Motor neuron (in vitro differentiated cells): ENCODE results near the gene NSRP1. TPM values are rescaled to one million over a fixed set of nuclear protein-coding genes. Genes with fewer than 3 reads are reported as not detected.

Experiments
- ATAC-seq, 8 experiments: fragments of 200-7000 bp; cut with Tn5 transposase; replicated peaks in 6 of 8; 2 replicates each; pipeline ENCODE4 v1.8.0; 2021; ENCODE audit warnings: mild to moderate bottlenecking in 8 of 8, moderate library complexity in 8 of 8
- H3K27ac ChIP-seq, 2 donors: fragments of 250-450 bp; sonication (Bioruptor Pico); 2 replicates each; pipeline ENCODE4 v1.9.0; 2021; ENCODE audit warnings: antibody characterized with exemption in 2 of 2, mild to moderate bottlenecking in 2 of 2, moderate library complexity in 1 of 2
- H3K4me1 ChIP-seq, 2 donors: fragments of 250-450 bp; sonication (Bioruptor Pico); replicated peaks in 1 of 2; 2 replicates each; pipeline ENCODE4 v1.6.1; 2021; ENCODE audit warnings: antibody characterized with exemption in 2 of 2, mild to moderate bottlenecking in 2 of 2, moderate library complexity in 1 of 2
- H3K4me3 ChIP-seq, 5 donors: fragments of 250-450 bp; sonication (Bioruptor Pico); 2 replicates each; pipeline ENCODE4 v1.9.0; 2021; ENCODE audit warnings: antibody characterized with exemption in 5 of 5, mild to moderate bottlenecking in 5 of 5, moderate library complexity in 4 of 5
- WGBS, 10 experiments: fragments of 450-650 bp; shearing (Covaris generic); methylation state at CpG; one replicate each; pipeline ENCODE4 v1.0.0; 2022; 5-methylcytosine and 5-hydroxymethylcytosine counted together
- in situ Hi-C, 9 experiments: fragments of 400-800 bp; cut with MboI; loops; one replicate each; pipeline ENCODE4 v1.15.0; 2021; ENCODE audit warnings: low sequenced_read_pairs in 9 of 9, low pct_unique_long_range_greater_than_20kb in 2 of 9; ENCODE audit not compliant: unreplicated experiment in 9 of 9
- total RNA-seq, 8 experiments: library from RNA; unstranded; fragments of 300-600 nt; gene quantifications; 2 replicates each; pipeline versions ENCODE4 v1.2.3 to v1.2.4, GENCODE V29; 2022

The NSRP1 gene
- total RNA-seq, 8 experiments from 2014 or later, result 6.3 to 48.1 (median 17.3) TPM

GRCh38 chr17:30232015-30232823 lies 115.6 kb downstream of the NSRP1 start:
- ATAC-seq, result peak in 2 of 8 experiments; percentile 39 to 82
- 43 to 100% (median 60%) methylated on average over 1 to 8 of the region's 10 CpGs; no CpG with 5 or more reads in 3 of the 10 experiments for WGBS, 10 experiments
- Histone ChIP-seq H3K4me3 (no peak overlapping the region), H3K27ac (no peak overlapping the region), H3K4me1 (peaks cover 0 to 4% of the 10 kb centered on the region in 2 donors)
- in situ Hi-C loops, result no loop called here

- ATAC-seq, result no peak
- 0 to 100% (median 32%) methylated on average over 1 to 5 of the region's 11 CpGs; no CpG with 5 or more reads in 2 of the 10 experiments for WGBS, 10 experiments
- Histone ChIP-seq H3K4me3 (no peak overlapping the region), H3K27ac (no peak overlapping the region), H3K4me1 (peaks cover 0 to 6% of the 10 kb centered on the region in 2 donors)
- in situ Hi-C loops, result no loop called here
Observed at GRCh38 chr17:30232824-30233427, 116.3 kb downstream of the NSRP1 start.

- no peak for ATAC-seq
- whole genome bisulfite sequencing, 10 experiments, result 59 to 100% (median 88%) methylated on average over 1 to 6 of the region's 6 CpGs; no CpG with 5 or more reads in 1 of the 10 experiments
- in situ Hi-C loops, result no loop called here
Observed at GRCh38 chr17:30234296-30234695, 117.7 kb downstream of the NSRP1 start.

GRCh38 chr17:30234964-30235363 lies 118.3 kb downstream of the NSRP1 start:
- in situ Hi-C loops, result no loop called here
- ATAC-seq, result peak in 1 of 8 experiments; percentile 24
- WGBS, 10 experiments, result 9 to 100% (median 50%) methylated on average over 1 to 8 of the region's 12 CpGs; no CpG with 5 or more reads in 1 of the 10 experiments
- peaks cover 0 to 6% of the 10 kb centered on the region in 2 donors for H3K4me1 ChIP-seq
- no peak overlapping the region for H3K27ac ChIP-seq
- H3K4me3 ChIP-seq, result no peak overlapping the region

More at GRCh38 chr17:30234296-30234695, 117.7 kb downstream of the NSRP1 start:
- H3K4me3 ChIP-seq, result no peak overlapping the region
- H3K27ac ChIP-seq, result no peak overlapping the region
- peaks cover 0 to 6% of the 10 kb centered on the region in 2 donors for H3K4me1 ChIP-seq

- ATAC-seq, result peak; percentile 16 to 72 (median 56)
Observed at GRCh38 chr17:30235386-30236296, 119.0 kb downstream of the NSRP1 start, which contains the start of gene SLC6A4. TSS of gene SLC6A4 (minus strand) at chr17:30235697. CDS start at chr17:30221958, 13,739 bp downstream.

More at GRCh38 chr17:30235386-30236296, 119.0 kb downstream of the NSRP1 start, which contains the start of gene SLC6A4:
- in situ Hi-C loops, result no loop called here
- peak within 1 kb of the TSS; percentile 14 to 29 (median 21) for H3K4me3 ChIP-seq
- WGBS, 10 experiments, result 0 to 15% (median 8%) methylated on average over 4 to 22 of the region's 82 CpGs; no CpG with 5 or more reads in 5 of the 10 experiments
- H3K4me1 ChIP-seq, result peaks cover 0 to 6% of the 10 kb centered on the region in 2 donors
- no peak within 1 kb of the TSS for H3K27ac ChIP-seq

Other genes starting within 250 kb of the NSRP1 start
- 10 to 100 TPM; 12.4 to 80.9 (median 16.0) TPM for gene SSH2, start 186.6 kb upstream of the NSRP1 start, total RNA-seq
- gene EFCAB5, start 175.2 kb upstream of the NSRP1 start, total RNA-seq, result under 1 TPM in 7 of 8 experiments, not detected in 1; 0.14 to 0.96 (median 0.81) TPM
- under 1 TPM; 0.11 to 0.62 (median 0.29) TPM for gene SLC6A4, start 118.9 kb downstream of the NSRP1 start, total RNA-seq
- gene BLMH, start 175.1 kb downstream of the NSRP1 start, total RNA-seq, result 10 to 100 TPM; 21.9 to 69.2 (median 32.5) TPM
- gene TMIGD1, start 217.2 kb downstream of the NSRP1 start, total RNA-seq, result not detected